HepG2 (cell line): ENCODE results near the gene HSD3B7. TPM values are rescaled to one million over a fixed set of nuclear protein-coding genes. Genes with fewer than 3 reads are reported as not detected.

ENCODE experiments used
- ARID5B ChIP-seq: IDR thresholded peaks from 2 replicates; pipeline ENCODE4 v1.4.0; 2020; ENCODE audit warnings: mild to moderate bottlenecking, missing genetic modification reagents
- HNF4A ChIP-seq: sonication (generic); formaldehyde crosslinking; IDR thresholded peaks from 2 replicates; pipeline ENCODE4 v1.4.0; 2020; ENCODE audit warnings: missing genetic modification reagents
- KDM3A ChIP-seq: IDR thresholded peaks from 2 replicates; pipeline ENCODE4 v1.6.1; 2018; ENCODE audit warnings: low read depth, missing compliant biosample characterization
- KDM4B ChIP-seq: sonication (generic); formaldehyde crosslinking; IDR thresholded peaks from 2 replicates; pipeline ENCODE4 v1.4.0; 2020; ENCODE audit warnings: missing genetic modification reagents
- KLF15 ChIP-seq: sonication (generic); formaldehyde crosslinking; IDR thresholded peaks from 2 replicates; pipeline ENCODE4 v1.8.1; 2023; ENCODE audit warnings: borderline replicate concordance, mild to moderate bottlenecking, inconsistent platforms, missing genetic modification reagents, mixed read lengths
- MEIS1 ChIP-seq: sonication (generic); formaldehyde crosslinking; IDR thresholded peaks from 2 replicates; pipeline ENCODE4 v1.9.0; 2021; ENCODE audit warnings: mild to moderate bottlenecking, missing genetic modification reagents, moderate library complexity, borderline replicate concordance
- REXO4 ChIP-seq: sonication (generic); formaldehyde crosslinking; IDR thresholded peaks from 2 replicates; pipeline ENCODE4 v1.8.0; 2022; ENCODE audit warnings: missing genetic modification reagents, mild to moderate bottlenecking, borderline replicate concordance
- ZBTB33 ChIP-seq: sonication (generic); formaldehyde crosslinking; IDR thresholded peaks from 2 replicates; pipeline ENCODE4 v1.4.0; 2020; ENCODE audit warnings: missing genetic modification reagents
- ZHX2 ChIP-seq, 2 experiments: sonication (generic) in 1 of 2; formaldehyde crosslinking in 1 of 2; IDR thresholded peaks; 2 replicates each; pipeline versions ENCODE4 v1.6.1 to v1.9.0; 2014 to 2022; ENCODE audit warnings: antibody characterized with exemption in 1 of 2, borderline replicate concordance in 1 of 2, inconsistent platforms in 1 of 2, low read depth in 1 of 2, missing genetic modification reagents in 1 of 2
- ZNF235 ChIP-seq: sonication (generic); formaldehyde crosslinking; IDR thresholded peaks from 2 replicates; pipeline ENCODE4 v1.8.1; 2023; ENCODE audit warnings: mild to moderate bottlenecking, missing genetic modification reagents, borderline replicate concordance
- ZNF337 ChIP-seq: sonication (generic); formaldehyde crosslinking; IDR thresholded peaks from 2 replicates; pipeline ENCODE4 v1.5.1; 2020; ENCODE audit warnings: missing genetic modification reagents, low read depth, mild to moderate bottlenecking, borderline replicate concordance
- ZNF816 ChIP-seq: sonication (generic); formaldehyde crosslinking; IDR thresholded peaks from 2 replicates; pipeline ENCODE4 v1.8.0; 2022; ENCODE audit warnings: missing genetic modification reagents, mild to moderate bottlenecking, borderline replicate concordance
- polyA plus RNA-seq, 8 experiments: library from polyadenylated mRNA; depleted of rRNA in 3 of 8; stranded (reverse) in 7 of 8; unstranded in 1 of 8; fragments of >200 nt; fragmentation: Illumina TruSeq in 4 of 8; extraction: Trizol in 4 of 8; gene quantifications; 2 replicates each; pipeline versions ENCODE4 v1.2.1 to v1.2.3, GENCODE V29; 2011 to 2016; ENCODE audit warnings: low read depth in 4 of 8, missing spikeins in 1 of 8, mixed read lengths in 1 of 8; ENCODE audit not compliant: insufficient read depth in 1 of 8
- total RNA-seq, 5 experiments: library from RNA; depleted of rRNA; stranded (reverse); fragments of >200 nt; fragmentation: Illumina TruSeq; extraction: Trizol; gene quantifications; 2 replicates each; pipeline ENCODE4 v1.2.3, GENCODE V29; 2016; ENCODE audit warnings: low read depth in 1 of 5
- TF ChIP-seq, protein P1 (sequence below): sonication (generic); formaldehyde crosslinking; IDR thresholded peaks from 2 replicates; pipeline ENCODE4 v1.4.0; 2020; ENCODE audit warnings: missing genetic modification reagents

Gene HSD3B7
- total and polyA plus RNA-seq, 2 of the 13 experiments (the other 11 are each of a cell fraction or from before 2014, with no cell fraction given): 32.9 to 69.7 TPM

GRCh38 chr16:30948667-30949649 is 36.0 kb upstream of the HSD3B7 start, which contains the start of gene ORAI3 (continued):
- TF ChIP-seq ZBTB33 (CRISPR knock-in tag) (no peak; the same call in 1 of the 2 replicates), MEIS1 (CRISPR knock-in tag) (no peak), KDM4B (CRISPR knock-in tag) (no peak), ARID5B (CRISPR knock-in tag) (no peak; the same call in 1 of the 2 replicates), REXO4 (peak; percentile 58; the same call in 1 of the 2 replicates), KLF15 (CRISPR knock-in tag) (peak; percentile 57; the same call in 1 of the 2 replicates), KDM3A (CRISPR knock-in tag) (0 out of 2 replicates have a peak, but pooled peaks have one; percentile 25), ZHX2 (IDR thresholded peaks at IDR 0.05; ENCODE audit: low read depth) (no peak), ZHX2 (CRISPR knock-in tag; IDR thresholded peaks at IDR 0.05; ENCODE audit: borderline replicate concordance) (peak; percentile 91; the same call in 1 of the 2 replicates), ZNF235 (CRISPR knock-in tag) (no peak), ZNF337 (CRISPR knock-in tag) (no peak), HNF4A (CRISPR knock-in tag) (no peak), ZNF816 (no peak; the same call in 1 of the 2 replicates)
- TF ChIP-seq, protein P1, sequence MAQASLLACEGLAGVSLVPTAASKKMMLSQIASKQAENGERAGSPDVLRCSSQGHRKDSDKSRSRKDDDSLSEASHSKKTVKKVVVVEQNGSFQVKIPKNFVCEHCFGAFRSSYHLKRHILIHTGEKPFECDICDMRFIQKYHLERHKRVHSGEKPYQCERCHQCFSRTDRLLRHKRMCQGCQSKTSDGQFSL (CRISPR knock-in tag): peak; percentile 96
